GM12878 (cell line): Measurements from ENCODE around the gene WTIP. TPM values are rescaled to one million over a fixed set of nuclear protein-coding genes. Genes with fewer than 3 reads are reported as not detected.

Source experiments
- ATAC-seq: fragments of 200-7000 bp; cut with Tn5 transposase; 3 replicates; pipeline ENCODE4 v1.9.1; 2020; ENCODE audit warnings: mild to moderate bottlenecking, moderate library complexity
- BruUV-seq: library from RNA; stranded (reverse); fragments of 400-500 nt; replicated peaks from 2 replicates; lab custom pipeline; 2021; lab: Mats Ljungman, UMichigan
- CTCF ChIA-PET: fragments of 300-600 bp; sonication (Branson Sonifier 250); formaldehyde crosslinking; extraction: SDS; loops from one replicate; lab custom pipeline; 2021; ENCODE audit warnings: inconsistent platforms; lab: Yijun Ruan, JAX
- POLR2A ChIA-PET: fragments of 350-600 bp; formaldehyde crosslinking; extraction: SDS; loops from one replicate; lab custom pipeline; 2021; ENCODE audit warnings: inconsistent platforms; lab: Charles Lee
- RAD21 ChIA-PET: fragments of 300-600 bp; sonication (Branson Sonifier 250); formaldehyde crosslinking; loops from one replicate; lab custom pipeline; 2023; ENCODE audit warnings: antibody characterized with exemption; ENCODE audit not compliant: unreplicated experiment; lab: Charles Lee
- SMC1A ChIA-PET: fragments of 300-600 bp; sonication (Branson Sonifier 250); formaldehyde crosslinking; loops from one replicate; lab custom pipeline; 2023; ENCODE audit not compliant: unreplicated experiment, uncharacterized antibody; lab: Charles Lee
- DNase-seq: peaks from one replicate; pipeline ENCODE4 v3.0.0-alpha.2; 2011; ENCODE audit warnings: low read depth, low spot score
- FAIRE-seq: peaks from 3 replicates; lab custom pipeline; 2011; peaks lifted over from hg19 to GRCh38; lab: Jason Lieb, UNC
- H2AFZ ChIP-seq: 2 replicates; pipeline ENCODE4 v1.6.0; 2011; ENCODE audit warnings: low read depth, low read length, control low read depth; ENCODE audit not compliant: control insufficient read depth
- H3K27ac ChIP-seq: 2 replicates; pipeline ENCODE4 v1.5.1; 2011; ENCODE audit warnings: control low read depth; ENCODE audit not compliant: control insufficient read depth, insufficient read depth
- H3K27me3 ChIP-seq, 2 experiments: replicated peaks in 1 of 2; 2 replicates each; pipeline versions ENCODE4 v1.6.0 to v1.6.1; 2011; ENCODE audit warnings: low read length in 1 of 2; ENCODE audit not compliant: control insufficient read depth in 2 of 2, insufficient read depth in 2 of 2
- H3K36me3 ChIP-seq, 2 experiments: 2 replicates each; pipeline ENCODE4 v1.5.1; 2011; ENCODE audit warnings: low read length in 1 of 2; ENCODE audit not compliant: control insufficient read depth in 2 of 2, insufficient read depth in 2 of 2
- H3K4me1 ChIP-seq: 2 replicates; pipeline ENCODE4 v1.6.1; 2011; ENCODE audit warnings: mild to moderate bottlenecking, low read length, moderate library complexity, mixed read lengths; ENCODE audit not compliant: control insufficient read depth, insufficient read depth
- H3K4me2 ChIP-seq: 2 replicates; pipeline ENCODE4 v1.6.0; 2011; ENCODE audit warnings: control low read depth; ENCODE audit not compliant: control insufficient read depth, insufficient read depth
- H3K4me3 ChIP-seq: fragments of 200-600 bp; sonication (generic); 2 replicates; pipeline ENCODE4 v1.5.1; 2016
- H3K79me2 ChIP-seq: 2 replicates; pipeline ENCODE4 v1.6.0; 2011; ENCODE audit warnings: low read length; ENCODE audit not compliant: control insufficient read depth, insufficient read depth
- H3K9ac ChIP-seq: 2 replicates; pipeline ENCODE4 v1.8.0; 2011; ENCODE audit warnings: low read length, control low read depth, mixed read lengths; ENCODE audit not compliant: control insufficient read depth, insufficient read depth
- H3K9me3 ChIP-seq: replicated peaks from 3 replicates; pipeline ENCODE4 v1.5.1; 2011; ENCODE audit warnings: mild to moderate bottlenecking, low read length; ENCODE audit not compliant: control insufficient read depth, insufficient read depth
- H4K20me1 ChIP-seq: 2 replicates; pipeline ENCODE4 v1.6.0; 2011; ENCODE audit not compliant: control insufficient read depth, insufficient read depth
- ATF3 ChIP-seq: IDR thresholded peaks from 2 replicates; pipeline ENCODE4 v1.6.1; 2011; ENCODE audit warnings: low read depth, mild to moderate bottlenecking, low read length, moderate library complexity, borderline replicate concordance; ENCODE audit errors: extremely low read depth
- BCL3 ChIP-seq: IDR thresholded peaks from 2 replicates; pipeline ENCODE4 v1.6.1; 2011; ENCODE audit warnings: borderline replicate concordance, low read depth, mild to moderate bottlenecking, moderate library complexity, low read length; ENCODE audit not compliant: insufficient read depth, poor library complexity, severe bottlenecking
- EP300 ChIP-seq, 2 experiments: fragments of 150-350 bp in 1 of 2; IDR thresholded peaks; 2 replicates each; pipeline ENCODE4 v1.6.1; 2011 to 2012; ENCODE audit warnings: low read depth in 2 of 2, low read length in 2 of 2, borderline replicate concordance in 1 of 2, improper control_type of control experiment in 1 of 2, inconsistent platforms in 1 of 2; ENCODE audit not compliant: control insufficient read depth in 1 of 2
- HDGF ChIP-seq: fragments of 450-650 bp; IDR thresholded peaks from 2 replicates; pipeline ENCODE4 v1.6.1; 2016; ENCODE audit warnings: antibody characterized with exemption
- USF2 ChIP-seq: IDR thresholded peaks from 2 replicates; pipeline ENCODE4 v1.6.1; 2011; ENCODE audit warnings: low read depth, low read length, improper control_type of control experiment, borderline replicate concordance
- WGBS: methylation state at CpG from one replicate; pipeline ENCODE4 v1.1.6; 2016; ENCODE audit warnings: low lambda C conversion rate; ENCODE audit not compliant: insufficient replicate concordance, insufficient coverage; ENCODE audit errors: missing lambda C conversion rate; 5-methylcytosine and 5-hydroxymethylcytosine counted together
- in situ Hi-C: fragments of 300-500 bp; cut with MboI; formaldehyde crosslinking; loops from 9 replicates; pipeline ENCODE4 v1.14.3; 2018; ENCODE audit warnings: mixed read lengths
- intact Hi-C: fragments of 100-400 bp; cut with micrococcal nuclease; formaldehyde crosslinking; loops from one replicate; pipeline ENCODE4 v1.14.2; 2022; ENCODE audit not compliant: unreplicated experiment
- polyA plus RNA-seq, 11 experiments: library from polyadenylated mRNA; depleted of rRNA in 4 of 11; unstranded in 6 of 11; stranded (reverse) in 5 of 11; fragments of >200 nt; fragmentation: Nextera tagmentation in 4 of 11; fragmentation: Illumina TruSeq in 1 of 11; extraction: Ambion mirVana in 4 of 11; extraction: Trizol in 1 of 11; gene quantifications; 1 replicate in 1 of 11; 2 replicates in 10 of 11; pipeline versions ENCODE4 v1.2.1 to v1.2.3, GENCODE V29; 2011 to 2016; ENCODE audit warnings: inconsistent platforms in 2 of 11, missing spikeins in 2 of 11, low read depth in 1 of 11
- total RNA-seq, 4 experiments: library from RNA; depleted of rRNA in 3 of 4; stranded (reverse); fragments of >200 nt in 3 of 4; fragmentation: Illumina TruSeq in 1 of 4; extraction: Trizol in 1 of 4; gene quantifications; 2 replicates each; pipeline versions ENCODE4 v1.2.1 to v1.2.3, GENCODE V29; 2013 to 2021
- TF ChIP-seq, protein P1 (sequence below): fragments of 450-650 bp; formaldehyde crosslinking; IDR thresholded peaks from 2 replicates; pipeline ENCODE4 v1.4.0; 2020; ENCODE audit warnings: mild to moderate bottlenecking, moderate library complexity

WTIP gene
- total and polyA plus RNA-seq, 10 of the 15 experiments (the other 5 are each of a cell fraction or from before 2014, with no cell fraction given) = 0.06 to 0.77 (median 0.17) TPM; not detected in 2

DNA sequence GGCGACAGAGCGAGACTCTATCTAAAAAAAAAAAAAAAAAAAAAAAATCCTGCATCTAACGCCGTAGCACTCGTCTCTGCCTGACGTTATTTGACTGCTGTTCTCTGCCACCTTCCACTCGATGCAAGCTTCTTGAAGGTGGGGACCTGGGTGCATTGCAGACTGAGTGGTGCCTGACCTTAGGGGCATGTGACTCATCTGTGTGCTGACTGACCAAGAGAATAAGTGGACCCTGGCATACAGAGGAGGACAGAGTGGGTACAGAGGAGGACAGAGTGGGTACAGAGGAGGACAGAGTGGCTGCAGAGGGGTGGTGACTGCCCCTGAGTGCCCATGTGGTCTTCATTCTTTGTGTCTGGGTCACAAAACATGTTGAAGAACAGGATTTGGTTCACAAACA, 7.6 kb downstream of the WTIP start:
- POLR2A ChIA-PET = no interaction called here
- SMC1A ChIA-PET = no interaction called here
- in situ Hi-C loops = no loop called here
- Histone ChIP-seq H3K4me3 (no peak overlapping the region), H3K4me1 (no peaks in the 10 kb centered on the region), H3K36me3 (no peaks in the 10 kb centered on the region), H3K27ac (no peak overlapping the region), H3K4me2 (no peak overlapping the region)
- no peak for ATAC-seq
- WGBS = 57% methylated on average over 7 of the region's 7 CpGs
- no TSS peak for BruUV-seq
- TF ChIP-seq ATF3 (no peak), BCL3 (no peak), HDGF (no peak), EP300 (IDR thresholded peaks at IDR 0.05; ENCODE audit: borderline replicate concordance in 1 of 2, control insufficient read depth in 1 of 2, low read depth in 2 of 2, low read length in 2 of 2) (no peak), USF2 (no peak)
- TF ChIP-seq, protein P1, sequence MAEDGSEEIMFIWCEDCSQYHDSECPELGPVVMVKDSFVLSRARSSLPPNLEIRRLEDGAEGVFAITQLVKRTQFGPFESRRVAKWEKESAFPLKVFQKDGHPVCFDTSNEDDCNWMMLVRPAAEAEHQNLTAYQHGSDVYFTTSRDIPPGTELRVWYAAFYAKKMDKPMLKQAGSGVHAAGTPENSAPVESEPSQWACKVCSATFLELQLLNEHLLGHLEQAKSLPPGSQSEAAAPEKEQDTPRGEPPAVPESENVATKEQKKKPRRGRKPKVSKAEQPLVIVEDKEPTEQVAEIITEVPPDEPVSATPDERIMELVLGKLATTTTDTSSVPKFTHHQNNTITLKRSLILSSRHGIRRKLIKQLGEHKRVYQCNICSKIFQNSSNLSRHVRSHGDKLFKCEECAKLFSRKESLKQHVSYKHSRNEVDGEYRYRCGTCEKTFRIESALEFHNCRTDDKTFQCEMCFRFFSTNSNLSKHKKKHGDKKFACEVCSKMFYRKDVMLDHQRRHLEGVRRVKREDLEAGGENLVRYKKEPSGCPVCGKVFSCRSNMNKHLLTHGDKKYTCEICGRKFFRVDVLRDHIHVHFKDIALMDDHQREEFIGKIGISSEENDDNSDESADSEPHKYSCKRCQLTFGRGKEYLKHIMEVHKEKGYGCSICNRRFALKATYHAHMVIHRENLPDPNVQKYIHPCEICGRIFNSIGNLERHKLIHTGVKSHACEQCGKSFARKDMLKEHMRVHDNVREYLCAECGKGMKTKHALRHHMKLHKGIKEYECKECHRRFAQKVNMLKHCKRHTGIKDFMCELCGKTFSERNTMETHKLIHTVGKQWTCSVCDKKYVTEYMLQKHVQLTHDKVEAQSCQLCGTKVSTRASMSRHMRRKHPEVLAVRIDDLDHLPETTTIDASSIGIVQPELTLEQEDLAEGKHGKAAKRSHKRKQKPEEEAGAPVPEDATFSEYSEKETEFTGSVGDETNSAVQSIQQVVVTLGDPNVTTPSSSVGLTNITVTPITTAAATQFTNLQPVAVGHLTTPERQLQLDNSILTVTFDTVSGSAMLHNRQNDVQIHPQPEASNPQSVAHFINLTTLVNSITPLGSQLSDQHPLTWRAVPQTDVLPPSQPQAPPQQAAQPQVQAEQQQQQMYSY (CRISPR knock-in tag) = no peak
- TF ChIP-seq, all 136 proteins: peak for 0
- intact Hi-C loops = no loop called here
- Histone ChIP-seq H3K9ac (no peak overlapping the region), H2AFZ (no peak overlapping the region), H3K9me3 (no peaks in the 10 kb centered on the region), H3K79me2 (no peaks in the 10 kb centered on the region), H4K20me1 (no peaks in the 10 kb centered on the region), H3K27me3 (no peaks in the 10 kb centered on the region; a peak in 1 of 4 replicates)
- ChIA-PET RAD21 (no interaction called here), CTCF (no interaction called here)
- no peak for FAIRE-seq
- no peak for DNase-seq
